A549 (cell line): ENCODE data around the gene RALGPS2.

Source experiments
- CTCF ChIP-seq: fragments of >200 bp; sonication (Bioruptor Twin); formaldehyde crosslinking; IDR thresholded peaks from 3 replicates; pipeline ENCODE4 v1.5.1; 2016
- ESRRA ChIP-seq: fragments of 150-350 bp; IDR thresholded peaks from 2 replicates; pipeline ENCODE4 v1.6.1; 2014; ENCODE audit warnings: mild to moderate bottlenecking, low read length, borderline replicate concordance
- HEYL ChIP-seq: fragments of 250-450 bp; sonication (Bioruptor Pico); IDR thresholded peaks from 2 replicates; pipeline ENCODE4 v1.8.0; 2021; ENCODE audit warnings: mild to moderate bottlenecking, moderate library complexity
- RFX5 ChIP-seq: fragments of 450-650 bp; IDR thresholded peaks from 2 replicates; pipeline ENCODE4 v1.7.1; 2014; ENCODE audit warnings: antibody characterized with exemption, mild to moderate bottlenecking, moderate library complexity

GRCh38 chr1:178702146-178702545 is 22.9 kb upstream of the RALGPS2 start:
- TF ChIP-seq ESRRA (no peak), CTCF (no peak), RFX5 (no peak), HEYL (CRISPR knock-in tag) (no peak)
